Middle frontal gyrus (tissue), 1 donor: ENCODE data around the gene MAGOH.
"Not testable (repeated sequence)": the region's sequence is repeated elsewhere in the genome, so short reads cannot be mapped to it uniquely, and the experiment has no call there.

Experiments used
- DNase-seq: peaks from one replicate; pipeline ENCODE4 v3.0.0-alpha.2; 2015; ENCODE audit warnings: low spot score; ENCODE audit errors: extremely low spot score

The MAGOH gene

DNA sequence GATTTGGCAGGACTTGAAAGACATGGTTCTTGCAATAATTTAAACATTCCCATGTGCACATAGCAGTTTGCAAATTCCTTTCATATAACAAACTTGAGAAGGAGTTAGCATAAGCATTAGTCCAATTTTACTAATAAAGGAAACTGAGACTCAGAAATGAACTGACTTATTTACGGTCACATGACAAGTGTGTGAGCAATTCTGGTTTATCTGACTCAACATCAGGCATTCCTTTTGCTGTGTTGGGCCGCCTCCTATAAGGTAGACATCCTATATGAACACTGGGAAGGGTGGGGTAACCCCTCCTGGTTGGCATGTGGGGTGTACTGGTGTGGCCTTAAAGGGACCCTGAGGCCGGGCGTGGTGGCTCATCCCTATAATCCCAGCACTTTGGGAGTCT lies 50.2 kb downstream of the MAGOH start:
- DNase-seq = no peak

DNA sequence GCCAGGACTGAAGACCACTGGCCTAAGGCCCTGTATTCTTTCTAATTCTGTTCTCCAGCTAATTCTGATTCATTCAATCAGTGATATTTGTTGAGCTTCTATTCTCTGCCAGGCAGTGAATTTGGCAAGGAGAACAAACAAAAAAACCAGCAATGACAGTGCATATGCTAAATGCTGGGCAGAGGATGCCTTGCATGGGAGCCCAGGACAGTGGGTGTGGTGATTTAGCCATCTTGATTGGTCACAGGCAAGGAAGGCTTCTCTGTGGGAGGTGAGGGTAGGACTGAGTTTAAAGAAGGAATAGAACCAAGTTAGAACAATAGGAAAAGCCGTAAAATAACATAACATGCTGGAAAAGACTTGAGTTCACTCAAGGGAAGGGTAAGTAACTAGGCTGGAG lies 50.9 kb downstream of the MAGOH start:
- no peak for DNase-seq

- no peak for DNase-seq
These were observed 51.8 kb downstream of the MAGOH start for GRCh38 chr1:53186533-53186932.

DNA sequence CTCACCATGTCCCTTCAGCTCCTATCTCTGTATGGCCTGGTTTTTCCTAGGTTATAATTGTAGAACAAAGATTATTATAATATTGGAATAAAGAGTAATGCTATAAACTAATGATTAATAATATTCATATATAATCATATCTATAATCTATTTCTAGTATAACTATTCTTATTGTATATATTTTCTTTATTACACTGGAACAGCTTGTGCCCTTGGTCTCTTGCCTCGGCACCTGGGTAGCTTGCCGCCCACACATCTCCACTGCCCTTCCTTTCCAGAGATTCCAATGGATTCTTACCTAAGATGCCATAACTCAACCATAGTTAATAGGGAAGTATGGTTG lies 52.4 kb downstream of the MAGOH start:
- not testable (repeated sequence) for DNase-seq

GRCh38 chr1:53183095-53183990 lies 55.0 kb downstream of the MAGOH start:
- no peak for DNase-seq

GRCh38 chr1:53182716-53183094 lies 55.6 kb downstream of the MAGOH start:
- no peak for DNase-seq

DNA sequence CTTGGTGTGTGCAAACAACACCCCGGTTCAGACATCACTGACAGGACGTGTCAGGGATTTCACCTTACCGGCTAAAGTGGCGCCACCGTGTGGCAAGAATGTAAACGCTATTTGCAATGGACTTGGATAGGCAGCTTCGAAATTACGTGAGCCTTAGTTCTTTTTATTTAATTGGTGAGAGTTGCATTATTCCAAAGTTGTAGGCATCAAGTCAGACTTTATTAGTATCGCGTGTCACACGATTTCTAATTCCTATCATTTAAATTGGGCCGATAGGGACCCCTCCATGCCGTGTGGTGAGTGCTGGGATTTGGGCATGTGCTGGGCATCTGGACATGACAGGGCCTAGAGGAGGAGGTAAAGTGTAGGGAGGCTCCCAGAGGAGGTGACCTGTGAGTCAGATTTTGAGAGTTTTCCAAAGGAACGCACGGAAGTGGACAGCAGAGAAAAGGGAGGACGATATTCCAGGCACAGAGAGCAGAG lies 56.2 kb downstream of the MAGOH start:
- DNase-seq = peak; percentile 68

DNA sequence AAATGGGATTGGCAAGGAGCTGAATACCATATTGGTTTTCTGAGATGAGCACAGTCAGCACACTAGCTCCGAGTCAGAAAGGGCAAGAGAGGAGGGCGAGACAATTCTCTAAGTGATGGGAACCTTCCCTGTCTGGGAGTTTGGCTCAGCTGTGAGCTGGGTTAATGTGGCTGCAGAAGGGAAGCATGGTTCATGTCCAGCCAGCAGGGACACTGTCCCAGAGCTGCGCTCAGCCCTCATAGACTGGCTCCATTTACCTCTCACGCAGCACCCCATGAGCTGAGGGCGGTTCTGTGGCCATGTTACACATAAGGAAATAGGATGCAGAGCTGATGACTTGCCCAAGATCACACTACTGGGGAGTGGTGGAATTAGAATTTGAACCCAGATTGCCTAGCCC lies 57.4 kb downstream of the MAGOH start:
- DNase-seq = no peak

- no peak for DNase-seq
These were observed 58.1 kb downstream of the MAGOH start for GRCh38 chr1:53180226-53180625.
